Inflammatory macrophage treated with lipopolysaccharide for 4 hours (primary cell): ENCODE measurements around the gene TAF1L.
"Not testable (repeated sequence)": the region's sequence is repeated elsewhere in the genome, so short reads cannot be mapped to it uniquely, and the experiment has no call there.

Experiments used
- DNase-seq: peaks from one replicate; pipeline ENCODE4 v3.0.0-alpha.2; 2020

The TAF1L gene, protein sequence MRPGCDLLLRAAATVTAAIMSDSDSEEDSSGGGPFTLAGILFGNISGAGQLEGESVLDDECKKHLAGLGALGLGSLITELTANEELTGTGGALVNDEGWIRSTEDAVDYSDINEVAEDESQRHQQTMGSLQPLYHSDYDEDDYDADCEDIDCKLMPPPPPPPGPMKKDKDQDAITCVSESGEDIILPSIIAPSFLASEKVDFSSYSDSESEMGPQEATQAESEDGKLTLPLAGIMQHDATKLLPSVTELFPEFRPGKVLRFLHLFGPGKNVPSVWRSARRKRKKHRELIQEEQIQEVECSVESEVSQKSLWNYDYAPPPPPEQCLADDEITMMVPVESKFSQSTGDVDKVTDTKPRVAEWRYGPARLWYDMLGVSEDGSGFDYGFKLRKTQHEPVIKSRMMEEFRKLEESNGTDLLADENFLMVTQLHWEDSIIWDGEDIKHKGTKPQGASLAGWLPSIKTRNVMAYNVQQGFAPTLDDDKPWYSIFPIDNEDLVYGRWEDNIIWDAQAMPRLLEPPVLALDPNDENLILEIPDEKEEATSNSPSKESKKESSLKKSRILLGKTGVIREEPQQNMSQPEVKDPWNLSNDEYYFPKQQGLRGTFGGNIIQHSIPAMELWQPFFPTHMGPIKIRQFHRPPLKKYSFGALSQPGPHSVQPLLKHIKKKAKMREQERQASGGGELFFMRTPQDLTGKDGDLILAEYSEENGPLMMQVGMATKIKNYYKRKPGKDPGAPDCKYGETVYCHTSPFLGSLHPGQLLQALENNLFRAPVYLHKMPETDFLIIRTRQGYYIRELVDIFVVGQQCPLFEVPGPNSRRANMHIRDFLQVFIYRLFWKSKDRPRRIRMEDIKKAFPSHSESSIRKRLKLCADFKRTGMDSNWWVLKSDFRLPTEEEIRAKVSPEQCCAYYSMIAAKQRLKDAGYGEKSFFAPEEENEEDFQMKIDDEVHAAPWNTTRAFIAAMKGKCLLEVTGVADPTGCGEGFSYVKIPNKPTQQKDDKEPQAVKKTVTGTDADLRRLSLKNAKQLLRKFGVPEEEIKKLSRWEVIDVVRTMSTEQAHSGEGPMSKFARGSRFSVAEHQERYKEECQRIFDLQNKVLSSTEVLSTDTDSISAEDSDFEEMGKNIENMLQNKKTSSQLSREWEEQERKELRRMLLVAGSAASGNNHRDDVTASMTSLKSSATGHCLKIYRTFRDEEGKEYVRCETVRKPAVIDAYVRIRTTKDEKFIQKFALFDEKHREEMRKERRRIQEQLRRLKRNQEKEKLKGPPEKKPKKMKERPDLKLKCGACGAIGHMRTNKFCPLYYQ (N-terminal part only)

GRCh38 chr9:32635362-32635761 lies at the start of gene TAF1L:
Gene TAF1L (minus strand): TSS chr9:32635669. CDS start chr9:32635579, 90 bp downstream.
- DNase-seq = no peak

- no peak for DNase-seq
These were observed 46.3 kb upstream of the TAF1L start for GRCh38 chr9:32681751-32682150.

GRCh38 chr9:32677931-32678330 lies 42.5 kb upstream of the TAF1L start:
- no peak for DNase-seq

GRCh38 chr9:32672469-32672868 lies 37.0 kb upstream of the TAF1L start:
- no peak for DNase-seq

DNA sequence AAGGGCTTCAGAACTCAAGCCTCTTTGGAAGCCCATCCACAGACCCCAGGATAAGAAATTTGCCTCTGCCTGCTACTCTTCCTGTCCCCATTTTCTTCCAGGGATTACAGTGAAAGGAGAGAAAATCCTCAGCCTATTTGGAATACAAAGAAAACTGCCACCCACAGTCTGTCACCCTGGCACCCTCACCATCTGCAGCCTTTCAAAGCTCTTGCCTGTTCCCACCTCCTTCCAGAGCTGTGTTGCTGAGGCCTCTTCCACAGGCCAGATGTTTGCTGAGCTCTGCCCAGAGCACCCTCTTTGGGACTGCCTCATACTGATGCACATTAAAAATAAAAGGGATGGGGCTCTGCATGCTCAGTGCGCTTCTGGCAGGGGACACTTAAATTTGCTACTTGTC lies 35.9 kb upstream of the TAF1L start:
- no peak for DNase-seq

DNA sequence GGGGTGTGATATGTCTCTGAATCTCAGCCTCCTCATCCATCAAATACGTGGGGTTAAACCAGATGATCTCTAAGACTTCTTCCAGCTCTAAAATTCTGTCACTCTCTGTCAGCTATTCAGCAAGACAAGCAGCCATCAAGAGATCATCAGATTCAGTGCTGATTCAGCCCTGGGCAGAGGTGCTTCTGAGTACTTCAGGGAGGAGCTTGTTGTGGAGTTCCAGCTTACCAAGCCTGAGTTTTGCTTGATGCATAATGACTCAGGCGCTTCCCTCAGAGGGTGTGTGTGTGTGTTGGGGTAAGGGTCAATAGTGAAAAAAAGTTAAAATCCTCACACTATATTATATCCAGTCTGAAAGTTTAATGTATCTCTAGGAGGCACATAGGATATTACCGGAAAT lies 29.6 kb upstream of the TAF1L start:
- DNase-seq = no peak

DNA sequence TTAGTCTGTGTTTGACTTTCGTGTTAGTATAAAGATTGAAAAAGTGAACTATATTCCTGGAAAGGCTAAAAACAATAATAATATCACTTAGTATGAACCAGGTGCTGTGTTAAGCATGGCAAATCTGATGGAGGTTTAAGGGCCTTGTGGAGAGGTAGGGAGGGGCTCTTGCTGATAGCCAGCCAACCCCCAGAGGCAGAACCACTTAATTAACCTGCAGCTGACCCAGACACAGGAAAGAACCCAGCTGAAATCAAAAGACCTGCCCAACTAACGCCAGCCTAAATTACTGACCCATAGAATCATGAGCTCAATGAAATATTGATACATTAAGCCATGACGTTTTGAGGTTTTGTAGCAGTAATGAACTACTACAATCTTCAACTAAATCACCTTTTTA lies 28.3 kb upstream of the TAF1L start:
- no peak for DNase-seq

DNA sequence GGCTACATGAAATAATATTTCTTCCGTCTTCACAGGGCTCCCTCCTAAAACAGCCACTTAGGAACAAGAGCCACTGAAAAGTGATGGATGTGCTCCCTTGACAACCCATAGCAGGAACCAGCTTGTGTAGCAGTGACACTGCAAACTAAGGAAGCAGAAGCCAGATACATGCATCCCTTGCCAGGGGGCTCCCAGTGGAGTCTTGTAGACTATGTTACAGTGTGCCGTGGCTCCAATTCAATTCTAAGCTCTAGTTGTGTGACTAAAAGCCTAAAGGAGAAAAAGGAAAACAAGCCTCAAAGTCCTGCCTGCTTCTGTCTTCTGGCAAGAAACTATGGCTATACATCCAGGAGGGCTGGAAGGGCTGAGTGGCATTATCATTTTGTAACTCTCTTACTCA lies 12.2 kb upstream of the TAF1L start:
- no peak for DNase-seq

DNA sequence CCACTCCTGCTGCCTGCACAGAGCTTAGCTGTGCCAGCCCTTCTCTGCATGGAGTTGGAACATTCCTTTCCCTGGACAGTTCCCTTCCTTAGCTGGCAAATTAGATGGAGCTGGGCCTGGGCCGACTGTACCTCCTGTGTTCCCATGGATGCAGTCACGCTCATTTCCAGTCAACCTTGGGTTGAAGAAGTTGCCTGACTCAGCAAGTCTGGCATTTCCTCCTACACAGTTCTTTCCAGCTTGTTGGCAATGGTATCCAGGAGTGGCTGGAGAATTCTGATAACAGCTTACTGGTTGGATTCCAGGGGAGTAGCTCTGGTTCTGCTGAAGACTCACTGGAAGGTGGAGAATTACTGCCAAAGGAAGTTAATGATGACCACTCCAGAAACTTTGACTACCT lies 9.2 kb upstream of the TAF1L start:
- no peak for DNase-seq

GRCh38 chr9:32633151-32633550 lies 2.3 kb downstream of the TAF1L start:
- not testable (repeated sequence) for DNase-seq

- DNase-seq = no peak
These were observed 3.5 kb downstream of the TAF1L start for GRCh38 chr9:32631991-32632390.

DNA sequence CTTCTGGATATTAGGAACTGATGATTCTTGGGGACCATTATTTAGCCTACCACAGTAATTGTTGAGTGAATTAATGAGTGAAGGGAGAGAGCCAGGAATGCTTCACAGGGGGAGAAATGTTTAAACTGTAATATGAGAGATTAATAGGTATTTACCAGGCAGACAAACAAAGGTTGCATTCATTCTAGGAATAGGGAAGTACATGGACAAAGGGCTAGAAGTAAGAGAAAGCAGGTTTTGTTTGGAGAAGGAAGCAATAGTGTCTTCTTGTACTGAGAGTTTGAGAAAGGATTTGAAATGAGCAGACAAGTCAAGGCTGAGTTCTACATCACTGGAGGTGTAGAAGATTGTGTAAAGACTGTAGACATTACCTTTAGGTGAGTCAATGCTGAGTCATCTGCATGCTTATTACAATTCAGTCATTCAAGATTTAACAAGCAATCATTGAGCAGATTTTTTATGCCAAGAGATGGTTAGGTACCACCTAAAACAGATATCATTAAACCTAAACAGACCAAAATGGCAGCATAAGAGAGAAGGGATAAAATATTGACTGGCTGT lies 8.0 kb downstream of the TAF1L start:
- no peak for DNase-seq

DNA sequence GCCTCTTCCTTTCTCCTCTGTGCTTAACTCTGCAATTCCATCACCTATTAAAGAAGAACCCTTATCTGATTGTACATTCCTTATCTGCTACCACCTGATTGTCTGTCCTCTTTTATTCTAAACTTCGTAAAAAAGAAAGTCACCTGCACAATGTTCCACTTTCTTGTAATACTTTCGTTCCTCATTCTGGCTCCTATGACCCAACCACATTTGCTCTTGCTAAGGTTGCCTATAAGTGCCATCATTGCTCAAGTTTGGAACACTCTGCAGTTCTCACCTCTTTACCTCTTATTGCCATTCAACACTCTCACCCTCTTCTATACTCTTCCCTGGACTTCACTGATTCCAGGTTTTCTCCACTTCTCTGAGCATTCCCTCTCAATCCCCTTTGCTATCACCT lies 10.1 kb downstream of the TAF1L start:
- no peak for DNase-seq

DNA sequence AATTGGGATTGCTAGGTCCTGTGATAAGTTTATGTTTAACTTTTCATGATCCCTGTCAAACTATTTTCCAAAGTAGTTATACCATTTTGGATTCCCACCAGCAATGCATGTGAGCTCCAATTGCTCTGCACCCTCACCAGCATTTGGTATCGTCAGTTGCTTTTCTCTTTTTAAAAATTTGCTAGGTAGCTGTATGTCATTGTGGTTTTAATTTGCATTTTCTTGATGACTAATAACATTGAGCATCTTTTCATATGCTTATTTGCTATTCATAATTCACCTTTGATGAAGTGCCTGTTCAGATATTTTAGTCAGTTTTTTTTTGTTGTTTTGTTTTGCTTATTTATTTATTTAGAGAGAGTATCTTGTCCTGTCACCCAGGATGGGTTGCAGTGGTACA lies 12.5 kb downstream of the TAF1L start:
- no peak for DNase-seq

- no peak for DNase-seq
These were observed 17.2 kb downstream of the TAF1L start for GRCh38 chr9:32618261-32618660.

DNA sequence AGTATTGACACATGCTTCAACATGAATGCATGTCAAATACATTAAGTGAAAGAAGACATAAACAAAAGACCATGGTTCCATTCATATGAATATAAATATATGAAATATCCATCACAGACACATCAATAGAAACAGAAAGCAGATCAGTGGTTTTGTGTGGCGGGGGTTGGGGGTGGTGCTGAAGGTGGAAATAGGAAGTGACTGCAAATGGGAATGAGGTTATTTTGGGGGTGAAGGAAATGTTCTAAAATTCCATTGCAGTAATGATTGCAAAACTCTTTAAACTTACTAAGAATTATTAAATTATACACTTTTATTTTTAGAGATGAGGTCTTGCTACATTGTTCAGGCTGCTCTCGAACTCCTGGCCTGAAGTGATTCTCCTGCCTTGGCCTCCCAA lies 28.7 kb downstream of the TAF1L start:
- DNase-seq = peak; percentile 55

DNA sequence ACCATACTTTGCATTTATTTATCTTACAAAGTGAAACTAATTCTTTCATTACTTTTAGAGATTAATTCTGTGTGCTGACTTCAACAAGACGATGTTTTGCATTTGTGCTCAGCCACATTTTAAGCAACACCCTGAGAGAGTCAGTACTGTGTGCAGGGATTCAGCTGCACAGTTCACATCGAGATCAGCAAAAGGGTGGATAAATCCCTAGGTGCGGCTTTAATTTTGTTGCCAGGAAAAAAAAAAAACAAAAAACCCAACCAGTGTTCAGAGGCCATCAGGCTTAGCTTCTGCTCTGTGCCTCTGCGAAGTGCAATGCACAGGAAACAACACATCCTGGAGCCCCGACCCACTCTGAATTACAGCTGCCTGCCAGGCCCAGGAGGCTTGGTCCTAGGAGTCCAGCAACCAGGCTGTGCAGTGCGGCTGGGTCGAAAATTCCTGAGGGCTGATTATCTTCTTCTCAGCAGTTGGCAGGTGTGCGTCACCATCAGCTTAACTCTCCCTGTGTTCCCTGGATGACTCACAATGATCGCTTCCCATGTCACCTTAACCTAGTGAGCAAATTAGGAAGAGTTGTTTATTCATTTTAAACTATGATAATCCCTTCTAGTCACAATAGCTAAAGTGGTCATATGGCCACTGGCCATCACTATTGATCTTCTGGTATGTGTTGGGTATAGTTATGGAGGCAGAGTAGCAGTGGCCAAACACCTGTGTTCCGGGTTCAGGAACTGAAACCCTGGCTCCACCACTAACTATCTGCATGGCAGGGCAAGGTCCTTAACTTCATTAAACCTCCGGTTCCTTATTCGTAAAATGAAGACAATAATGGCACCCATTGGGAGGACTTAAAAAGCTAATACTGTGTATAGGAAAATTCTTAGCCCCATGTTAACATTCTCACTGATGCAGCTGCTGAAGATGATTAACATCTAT lies 31.3 kb downstream of the TAF1L start:
- no peak for DNase-seq

DNA sequence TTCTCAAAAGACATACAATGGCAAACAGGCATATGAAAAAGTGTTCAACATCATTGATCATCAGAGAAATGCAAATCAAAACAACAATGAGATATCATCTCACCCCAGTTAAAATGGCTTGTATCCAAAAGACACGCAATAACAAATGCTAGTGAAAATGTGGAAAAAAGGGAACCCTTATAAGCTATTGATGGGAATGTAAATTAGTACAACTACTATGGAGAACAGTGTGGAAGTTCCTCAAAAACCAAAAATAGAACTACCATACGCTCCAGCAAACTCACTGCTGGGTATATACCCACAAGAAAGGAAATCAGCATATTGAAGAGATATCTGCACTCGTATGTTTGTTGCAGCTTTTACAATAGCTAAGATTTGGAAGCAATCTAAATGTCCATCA lies 36.4 kb downstream of the TAF1L start:
- peak; percentile 28 for DNase-seq

GRCh38 chr9:32596936-32597335 lies 38.5 kb downstream of the TAF1L start:
- DNase-seq = no peak

DNA sequence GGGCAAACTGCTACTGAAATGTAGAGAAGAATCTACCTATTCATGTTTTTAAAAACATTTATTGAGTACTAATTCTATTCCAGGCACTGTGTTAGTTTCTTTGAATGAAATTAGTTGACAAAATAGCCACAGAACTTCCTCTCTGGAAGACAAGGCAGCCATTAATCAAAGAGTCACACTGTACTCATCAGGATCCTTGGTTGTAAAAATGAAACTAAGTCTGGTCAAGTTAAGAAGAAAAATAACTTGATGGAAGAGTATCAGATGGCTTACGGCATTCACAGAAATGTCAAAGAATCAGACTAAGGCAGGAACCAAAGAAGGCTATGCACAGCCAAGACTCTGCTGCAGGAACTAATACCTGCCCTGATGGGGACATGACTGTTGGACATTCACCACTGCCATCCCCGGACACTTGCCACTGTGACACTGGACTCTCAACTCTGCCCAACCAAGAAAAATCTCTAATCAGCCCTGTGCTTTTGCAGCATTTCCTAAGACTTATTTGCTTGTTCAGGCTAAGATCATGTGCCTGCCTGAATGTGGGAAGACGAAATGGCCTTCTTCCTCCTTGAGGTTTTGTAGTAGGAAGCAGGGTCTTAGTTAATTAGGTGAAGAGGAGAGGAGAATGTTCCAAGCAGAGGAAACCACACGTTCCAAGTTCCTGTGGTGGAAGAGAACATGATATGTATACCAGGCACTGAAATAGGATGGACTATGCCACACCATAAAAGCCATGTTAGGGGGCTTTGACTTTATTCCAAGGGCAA lies 39.2 kb downstream of the TAF1L start:
- peak; percentile 70 for DNase-seq

- no peak for DNase-seq
These were observed 44.6 kb downstream of the TAF1L start for GRCh38 chr9:32590898-32591297.
